AG04450 (cell line): Measurements from ENCODE around the gene WDR81. TPM values are rescaled to one million over a fixed set of nuclear protein-coding genes. Genes with fewer than 3 reads are reported as not detected.
A peak's percentile ranks its signal among the peaks of the same experiment; 100 is the strongest.

ENCODE experiments used
- CTCF ChIA-PET: fragments of 300-600, 350-600 bp; formaldehyde crosslinking; extraction: SDS; loops from one replicate; lab custom pipeline; 2022; ENCODE audit warnings: antibody characterized with exemption, inconsistent platforms; lab: Charles Lee
- POLR2A ChIA-PET: fragments of 350-600 bp; formaldehyde crosslinking; extraction: SDS; loops from one replicate; lab custom pipeline; 2021; ENCODE audit warnings: antibody characterized with exemption, inconsistent platforms; lab: Yijun Ruan, JAX
- DNase-seq: peaks from one replicate; pipeline ENCODE4 v3.0.0-alpha.2; 2011; ENCODE audit warnings: low read depth, low spot score
- H3K27ac ChIP-seq: one replicate; pipeline ENCODE4 v1.5.1; 2012; ENCODE audit warnings: low read depth, low read length, control low read depth
- H3K27me3 ChIP-seq: one replicate; pipeline ENCODE4 v1.6.0; 2012; ENCODE audit warnings: low read length; ENCODE audit not compliant: control insufficient read depth, insufficient read depth
- H3K4me3 ChIP-seq: 2 replicates; pipeline ENCODE4 v1.5.1; 2011; ENCODE audit warnings: mild to moderate bottlenecking, low read depth, low read length, control low read depth
- H3K9me3 ChIP-seq: 2 replicates; pipeline ENCODE4 v1.5.1; 2012; ENCODE audit warnings: low read length; ENCODE audit not compliant: control insufficient read depth, insufficient read depth
- CTCF ChIP-seq: IDR thresholded peaks from 2 replicates; pipeline ENCODE4 v1.5.1; 2011; ENCODE audit warnings: low read depth, low read length, control low read depth, inconsistent platforms
- polyA plus RNA-seq: library from polyadenylated mRNA; depleted of rRNA; stranded (reverse); fragments of >200 nt; gene quantifications from 2 replicates; pipeline ENCODE4 v1.2.3, GENCODE V29; 2011

Gene WDR81
- polyA plus RNA-seq, 1 experiment = 2.9 TPM

DNA sequence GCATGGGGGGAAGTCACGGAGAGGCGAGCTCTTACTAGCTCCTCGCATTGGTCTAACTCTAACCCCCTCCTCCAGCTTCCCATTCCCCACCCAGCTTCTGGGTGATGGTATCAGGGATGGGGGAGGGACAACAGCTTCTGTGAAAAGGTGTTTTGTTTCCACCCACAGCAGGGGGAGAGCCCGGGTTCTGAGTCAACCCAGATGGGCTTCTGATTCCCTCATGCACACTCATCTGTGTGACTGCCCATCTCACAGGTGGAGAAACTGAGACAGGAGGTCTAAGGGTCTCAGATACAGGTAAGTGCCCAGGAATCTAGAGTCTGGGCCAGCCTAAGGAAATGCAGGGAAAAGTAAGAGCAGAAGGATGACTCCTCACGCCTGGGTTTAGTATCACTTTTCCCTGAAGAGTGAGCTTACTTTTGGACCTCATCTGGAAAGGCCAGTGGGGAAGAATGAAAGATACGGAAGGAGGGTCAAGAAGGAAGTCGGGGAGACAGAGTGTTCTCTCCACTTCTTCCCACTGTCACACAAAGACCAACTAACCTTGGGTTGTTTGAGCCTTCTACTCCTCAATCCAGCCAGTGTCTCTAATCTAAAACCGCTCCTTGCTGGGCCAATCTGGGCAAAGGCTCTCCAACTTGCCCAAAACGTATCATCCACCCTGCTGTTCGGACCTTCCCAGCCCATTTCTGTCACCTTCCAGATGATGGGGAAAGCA is 11.2 kb upstream of the WDR81 start:
- H3K4me3 ChIP-seq = peak overlapping the region; percentile 92
- no peak for TF ChIP-seq CTCF
- ChIA-PET POLR2A (interaction anchor here (0.5 to 5.5 kb wide), 4 partner anchors 43 to 197 kb away, joined by 4 to 48 read pairs (median 8); partner anchors contain the start of genes INPP5K and RILP), CTCF (interaction anchor here (1.0 to 2.2 kb wide), 3 partner anchors 65 to 139 kb away, joined by 3 to 8 read pairs (median 4); no protein-coding TSS in a partner anchor)
- DNase-seq = no peak
- H3K27ac ChIP-seq = peak overlapping the region; percentile 90
- H3K27me3 ChIP-seq = no peaks in the 10 kb centered on the region
- no peaks in the 10 kb centered on the region; the same call in 1 of the 2 replicates for H3K9me3 ChIP-seq

DNA sequence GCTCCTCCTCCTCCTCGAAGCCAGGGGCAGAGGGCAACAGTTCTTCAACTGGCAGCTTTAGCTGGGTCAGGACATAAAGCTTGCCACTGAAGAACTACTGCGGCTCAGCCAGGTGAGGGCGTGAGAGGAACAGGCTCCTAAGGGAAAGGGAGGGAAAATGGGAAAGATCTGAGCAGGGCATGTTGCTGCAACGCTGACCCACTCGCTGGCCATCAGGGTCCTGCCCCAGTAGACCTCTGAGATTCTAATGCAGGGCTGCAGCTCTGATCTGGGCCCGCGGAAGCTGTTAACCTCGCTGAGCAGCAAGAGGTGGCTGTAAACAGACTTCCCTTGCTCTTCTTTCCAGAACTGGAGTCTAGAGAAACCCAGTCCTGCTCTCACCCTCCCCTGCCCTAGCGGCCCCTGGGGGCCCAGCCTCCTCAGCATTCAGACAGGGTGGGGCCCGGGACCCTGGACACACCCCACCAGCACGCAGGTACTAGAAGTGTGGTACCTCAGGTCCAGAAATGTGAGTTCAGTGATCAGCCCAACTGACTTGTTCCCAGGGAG is 10.6 kb upstream of the WDR81 start:
- peak overlapping the region; percentile 92 for H3K4me3 ChIP-seq
- CTCF ChIA-PET = interaction anchor here (1.0 to 2.2 kb wide), 2 partner anchors 65 to 70 kb away, joined by 3 to 8 read pairs; no protein-coding TSS in a partner anchor
- H3K27ac ChIP-seq = peak overlapping the region; percentile 90
- no peak for DNase-seq
- TF ChIP-seq CTCF = peak; percentile 52
- no peaks in the 10 kb centered on the region for H3K27me3 ChIP-seq
- H3K9me3 ChIP-seq = no peaks in the 10 kb centered on the region; the same call in 1 of the 2 replicates
- POLR2A ChIA-PET = interaction anchor here (0.6 to 5.5 kb wide), 10 partner anchors 17 to 691 kb away, joined by 3 to 52 read pairs (median 6); partner anchors contain the start of gene RILP

GRCh38 chr17:1714427-1714979 is 10.0 kb upstream of the WDR81 start:
- TF ChIP-seq CTCF = no peak
- ChIA-PET POLR2A (interaction anchor here (0.6 to 5.5 kb wide), 15 partner anchors 18 to 691 kb away, joined by 3 to 52 read pairs (median 7); partner anchors contain the start of genes PRPF8, RILP and SERPINF1), CTCF (interaction anchor here (1.5 to 2.2 kb wide), 2 partner anchors 46 to 69 kb away, joined by 6 to 8 read pairs; no protein-coding TSS in a partner anchor)
- H3K27ac ChIP-seq = peak overlapping the region; percentile 97
- no peaks in the 10 kb centered on the region for H3K27me3 ChIP-seq
- DNase-seq = peak; percentile 96
- H3K4me3 ChIP-seq = peak overlapping the region; percentile 92
- H3K9me3 ChIP-seq = no peaks in the 10 kb centered on the region; the same call in 1 of the 2 replicates

GRCh38 chr17:1714980-1715802 is 9.3 kb upstream of the WDR81 start:
- no peak for TF ChIP-seq CTCF

More at GRCh38 chr17:1714980-1715802, 9.3 kb upstream of the WDR81 start:
- Histone ChIP-seq H3K27ac (peak overlapping the region; percentile 97), H3K4me3 (peak overlapping the region; percentile 92), H3K27me3 (no peaks in the 10 kb centered on the region), H3K9me3 (no peaks in the 10 kb centered on the region; the same call in 1 of the 2 replicates)
- ChIA-PET POLR2A (interaction anchor here (0.6 to 5.5 kb wide), 25 partner anchors 10 to 621 kb away, joined by 3 to 52 read pairs (median 10); partner anchors contain the start of genes PRPF8, RILP, SERPINF1 and SERPINF2), CTCF (interaction anchor here (1.5 to 7.1 kb wide), 2 partner anchors 46 to 68 kb away, joined by 6 to 89 read pairs; no protein-coding TSS in a partner anchor)
- peak; percentile 73 for DNase-seq
